ENCODE data around the gene TATDN2.
"Not testable (repeated sequence)": the region's sequence is repeated elsewhere in the genome, so short reads cannot be mapped to it uniquely, and the experiment has no call there.

The TATDN2 gene

GRCh38 chr3:10289787-10290355, 41.6 kb downstream of the TATDN2 start:
- in situ Hi-C loops (cut with MboI; ENCODE audit: low sequenced_read_pairs), result no loop called here

- in situ Hi-C loops (cut with MboI; ENCODE audit: low sequenced_read_pairs), result no loop called here
These were observed 42.4 kb downstream of the TATDN2 start for GRCh38 chr3:10290481-10291176.

DNA sequence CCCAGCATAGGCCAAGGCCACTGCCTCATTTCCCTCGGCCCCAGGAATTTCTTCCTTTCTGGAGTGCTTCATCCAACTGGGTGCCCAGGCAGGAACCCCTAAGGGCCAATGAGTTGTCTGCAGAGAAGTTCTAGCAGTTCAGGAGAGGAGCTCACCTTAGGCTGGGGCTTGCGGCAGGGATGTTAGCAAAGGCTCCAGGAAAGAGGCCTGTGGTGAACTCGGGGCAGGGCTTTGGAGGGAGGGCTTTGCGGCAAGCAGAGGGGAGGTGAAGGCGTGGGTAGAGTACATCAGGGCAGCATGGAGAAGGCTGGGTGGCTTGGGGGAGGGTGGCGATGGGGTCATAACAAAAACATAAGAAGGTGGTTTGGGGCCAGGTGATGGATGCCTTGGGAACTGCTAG, 43.4 kb downstream of the TATDN2 start:
- in situ Hi-C loops (cut with MboI; ENCODE audit: low sequenced_read_pairs), result no loop called here

DNA sequence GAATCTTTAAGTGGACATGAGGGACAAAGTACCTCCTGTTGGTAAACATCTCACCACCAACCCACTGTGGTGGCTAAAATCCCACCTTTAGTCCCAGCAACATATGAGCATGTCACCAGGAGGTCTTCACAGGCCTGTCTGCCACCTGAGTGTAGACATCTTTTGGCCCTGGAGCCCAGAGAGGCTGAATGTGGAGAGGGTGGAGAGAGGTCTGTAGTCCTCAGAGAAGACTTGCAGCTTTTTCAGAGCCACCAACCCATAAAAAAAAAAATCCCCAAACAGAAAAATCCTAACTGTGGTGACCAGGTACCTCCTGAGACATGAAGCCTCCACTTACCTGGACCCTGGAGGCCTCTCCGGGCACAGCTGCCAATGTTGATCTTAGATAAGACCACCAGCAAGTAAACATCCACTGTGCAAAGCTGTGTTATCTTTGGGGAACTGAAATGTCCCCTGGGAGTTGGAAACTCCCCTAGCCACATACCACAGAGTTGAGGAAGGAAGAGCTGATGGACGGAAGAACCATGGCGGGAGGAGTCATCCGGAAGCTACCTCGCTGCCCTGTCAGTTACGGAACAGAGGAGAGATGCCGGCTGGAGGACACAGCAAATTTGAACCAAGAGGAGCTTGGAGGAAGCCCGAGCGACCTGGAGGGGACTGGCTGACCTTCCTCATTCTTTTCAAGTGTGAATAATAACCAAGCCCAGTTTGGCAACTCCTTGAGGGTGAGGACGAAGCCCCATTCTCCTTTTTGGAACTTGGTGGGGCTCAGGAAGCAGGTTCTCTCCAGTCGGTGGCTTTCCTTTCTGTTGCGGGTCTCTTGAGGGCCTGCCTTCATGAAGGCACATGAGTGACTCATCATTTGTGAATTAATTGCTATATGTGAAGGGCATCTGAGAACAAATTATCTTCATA, 44.5 kb downstream of the TATDN2 start, which contains the start of gene GHRL:
Gene GHRL (minus strand): TSS at position 443 of the 915 bp plus-strand sequence. CDS start 2,767 bp downstream, outside the sequence.
- in situ Hi-C loops (cut with MboI; ENCODE audit: low sequenced_read_pairs), result no loop called here

DNA sequence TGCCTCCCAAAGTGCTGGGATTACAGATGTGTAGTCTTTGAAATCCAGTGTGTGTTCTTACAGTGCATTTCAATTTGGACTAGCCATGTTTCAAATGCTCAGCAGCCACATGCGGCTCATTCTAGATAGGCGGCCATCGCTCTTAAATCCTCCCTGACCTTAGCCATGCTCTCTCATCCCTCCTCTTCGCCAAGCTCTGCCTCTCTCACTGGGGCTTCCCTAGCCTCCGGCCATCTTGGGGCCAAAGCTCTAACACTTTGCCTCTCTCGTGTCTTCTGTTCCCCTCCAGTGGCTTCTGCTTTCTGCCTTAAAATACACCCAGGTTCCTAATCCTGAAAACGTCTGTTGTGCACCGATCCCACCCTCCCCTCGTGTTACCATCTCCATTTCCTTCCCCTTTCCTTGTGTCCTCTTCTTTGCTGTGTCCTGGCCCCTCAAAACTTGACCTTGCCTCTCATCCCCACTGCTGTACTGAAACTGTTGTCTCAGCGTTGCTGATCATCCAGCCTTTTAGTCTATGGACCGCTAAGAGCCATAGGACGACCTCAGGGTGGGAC, 45.8 kb downstream of the TATDN2 start:
- in situ Hi-C loops (cut with MboI; ENCODE audit: low sequenced_read_pairs), result no loop called here

DNA sequence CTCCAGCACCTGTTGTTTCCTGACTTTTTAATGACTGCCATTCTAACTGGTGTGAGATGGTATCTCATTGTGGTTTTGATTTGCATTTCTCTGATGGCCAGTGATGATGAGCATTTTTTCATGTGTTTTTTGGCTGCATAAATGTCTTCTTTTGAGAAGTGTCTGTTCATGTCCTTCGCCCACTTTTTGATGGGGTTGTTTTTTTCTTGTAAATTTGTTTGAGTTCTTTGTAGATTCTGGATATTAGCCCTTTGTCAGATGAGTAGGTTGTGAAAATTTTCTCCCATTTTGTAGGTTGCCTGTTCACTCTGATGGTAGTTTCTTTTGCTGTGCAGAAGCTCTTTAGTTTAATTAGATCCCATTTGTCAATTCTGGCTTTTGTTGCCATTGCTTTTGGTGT, 49.8 kb downstream of the TATDN2 start:
- in situ Hi-C loops (cut with MboI; ENCODE audit: low sequenced_read_pairs), result not testable (repeated sequence)

DNA sequence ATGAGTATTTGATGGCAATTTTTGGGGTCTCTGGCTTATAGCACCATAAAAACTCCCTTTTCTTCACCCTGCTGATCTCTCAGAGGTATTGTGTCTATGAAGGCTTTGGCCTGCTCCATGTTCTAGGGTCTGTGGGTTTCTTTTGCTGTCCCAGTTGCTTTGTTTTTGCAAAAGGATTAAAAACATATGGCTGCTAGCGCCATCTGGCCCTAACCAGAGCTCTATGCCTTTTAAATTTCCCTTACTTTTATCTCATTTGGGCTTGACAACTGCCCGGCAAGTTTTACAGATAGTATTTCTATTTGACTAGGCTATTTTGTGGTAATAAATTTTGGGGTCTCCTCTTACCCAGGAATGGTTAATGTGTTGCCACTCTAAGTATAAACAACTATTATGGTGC, 50.9 kb downstream of the TATDN2 start:
- in situ Hi-C loops (cut with MboI; ENCODE audit: low sequenced_read_pairs), result no loop called here

GRCh38 chr3:10299679-10300078, 51.4 kb downstream of the TATDN2 start:
- in situ Hi-C loops (cut with MboI; ENCODE audit: low sequenced_read_pairs), result no loop called here

DNA sequence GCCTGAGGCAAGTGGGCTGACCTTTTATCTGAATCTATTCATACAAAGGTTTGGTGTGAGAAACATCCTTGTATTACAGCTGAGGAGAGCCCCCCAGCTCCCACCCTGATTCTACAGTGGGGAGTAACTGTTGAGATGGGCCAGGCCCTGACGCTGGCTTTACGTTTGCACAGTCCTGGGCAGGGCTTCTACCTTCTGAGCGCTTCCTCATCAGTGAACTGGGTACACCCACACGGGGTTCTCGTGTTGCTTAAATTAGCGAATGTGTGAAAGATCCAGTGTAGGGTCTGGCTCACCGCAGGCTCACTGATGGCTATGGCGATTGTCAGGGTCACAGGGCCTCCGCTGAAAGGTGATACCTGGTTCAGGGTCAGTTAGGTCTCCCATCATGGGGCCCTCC, 51.8 kb downstream of the TATDN2 start:
- in situ Hi-C loops (cut with MboI; ENCODE audit: low sequenced_read_pairs), result no loop called here

DNA sequence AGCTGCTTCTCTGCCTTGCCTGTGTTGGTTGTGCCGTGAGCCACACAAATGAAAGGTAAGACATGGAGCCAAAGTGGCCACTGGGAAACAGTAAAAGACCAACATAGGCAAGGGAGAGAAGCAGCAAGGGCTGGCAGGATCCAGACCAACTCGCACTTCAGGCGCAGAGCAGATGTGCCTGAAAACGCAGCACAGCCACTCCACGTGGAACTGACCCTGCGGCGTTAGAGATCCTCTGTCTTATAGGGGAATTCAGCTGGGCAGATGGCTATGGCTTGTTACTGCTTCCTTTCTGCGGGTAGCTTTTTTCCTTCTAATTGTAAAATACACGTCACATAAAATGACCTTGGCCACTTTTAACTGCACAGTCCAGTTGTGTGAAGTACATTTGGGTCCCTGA, 54.8 kb downstream of the TATDN2 start:
- in situ Hi-C loops (cut with MboI; ENCODE audit: low sequenced_read_pairs), result no loop called here

DNA sequence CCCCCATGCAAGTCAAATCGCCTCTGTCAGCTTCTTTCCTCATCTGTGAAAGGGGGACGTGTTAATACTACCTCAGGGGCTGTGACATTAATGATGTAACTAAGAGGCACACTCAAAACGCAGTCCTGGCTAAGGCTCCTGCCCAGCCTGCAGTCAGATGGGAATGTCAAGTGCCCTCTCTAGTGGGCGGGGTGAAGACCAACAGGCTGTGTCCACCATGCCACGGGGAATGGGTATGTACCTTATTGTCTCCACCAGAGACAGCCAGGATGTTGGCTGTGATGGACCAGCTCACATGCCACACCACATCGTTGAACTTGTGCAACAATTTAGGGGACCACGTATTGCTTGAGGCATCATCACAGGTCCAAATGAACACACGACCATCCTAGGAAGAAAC, 55.5 kb downstream of the TATDN2 start:
- in situ Hi-C loops (cut with MboI; ENCODE audit: low sequenced_read_pairs), result no loop called here

DNA sequence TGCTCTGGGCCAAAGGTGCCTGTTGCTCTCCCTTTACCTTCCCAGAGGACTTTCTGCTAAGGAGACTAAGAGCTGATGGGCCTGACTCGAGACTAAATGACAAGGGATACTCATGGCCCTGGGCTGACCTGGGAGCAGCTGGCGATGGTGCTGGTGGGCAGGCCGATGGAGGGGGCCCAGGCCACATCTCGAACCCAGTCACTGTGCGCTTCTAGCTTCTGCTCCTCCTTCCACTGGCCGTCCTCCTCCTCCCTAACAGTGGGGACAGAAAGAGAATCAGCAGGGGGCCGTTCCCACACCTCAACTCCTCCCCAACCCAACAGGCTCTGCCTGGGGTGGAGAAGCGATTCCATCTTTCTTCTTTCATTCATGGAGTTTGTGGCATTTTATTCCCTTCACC, 56.6 kb downstream of the TATDN2 start:
- in situ Hi-C loops (cut with MboI; ENCODE audit: low sequenced_read_pairs), result no loop called here

GRCh38 chr3:10305331-10305902, 57.2 kb downstream of the TATDN2 start:
- in situ Hi-C loops (cut with MboI; ENCODE audit: low sequenced_read_pairs), result no loop called here

- in situ Hi-C loops (cut with MboI; ENCODE audit: low sequenced_read_pairs), result no loop called here
These were observed 57.9 kb downstream of the TATDN2 start for GRCh38 chr3:10306156-10306555.

DNA sequence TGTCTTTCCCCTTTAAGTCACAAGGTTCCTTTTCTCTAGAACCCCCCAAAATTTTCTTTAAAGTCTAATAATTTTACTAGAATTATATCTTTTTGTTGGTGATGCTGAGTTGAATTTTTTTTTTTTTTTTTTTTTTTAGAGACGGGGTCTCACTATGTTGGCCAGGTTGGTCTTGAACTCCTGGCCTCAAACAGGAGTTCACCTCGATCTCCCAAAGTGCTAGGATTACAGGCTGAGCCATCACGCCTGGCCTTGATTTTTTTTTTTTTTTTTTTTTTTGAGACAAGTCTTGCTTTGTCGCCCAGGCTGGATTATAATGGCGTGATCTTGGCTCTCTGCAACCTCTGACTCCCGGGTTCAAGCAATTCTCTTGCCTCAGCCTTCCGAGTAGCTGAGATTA, 60.4 kb downstream of the TATDN2 start:
- in situ Hi-C loops (cut with MboI; ENCODE audit: low sequenced_read_pairs), result no loop called here

DNA sequence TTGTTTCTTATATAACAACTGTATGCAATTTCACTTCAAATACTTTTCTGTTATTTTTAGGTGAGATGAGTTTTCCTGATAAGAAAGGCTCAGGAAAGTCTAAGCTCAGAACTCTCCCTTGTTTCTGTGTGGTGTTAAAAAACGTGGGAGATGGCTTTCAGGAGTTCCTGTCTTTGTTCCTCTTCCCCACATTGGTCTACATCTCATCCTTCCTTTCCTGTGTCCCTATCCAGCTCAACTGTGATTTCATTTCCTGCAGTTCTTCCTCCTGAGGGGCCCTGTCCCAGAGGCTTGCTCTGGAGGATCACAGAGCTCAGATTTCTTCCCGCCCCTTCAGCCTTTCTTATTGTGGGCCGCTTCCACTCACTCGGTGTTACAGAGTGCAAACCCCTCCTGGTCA, 61.5 kb downstream of the TATDN2 start:
- in situ Hi-C loops (cut with MboI; ENCODE audit: low sequenced_read_pairs), result no loop called here

DNA sequence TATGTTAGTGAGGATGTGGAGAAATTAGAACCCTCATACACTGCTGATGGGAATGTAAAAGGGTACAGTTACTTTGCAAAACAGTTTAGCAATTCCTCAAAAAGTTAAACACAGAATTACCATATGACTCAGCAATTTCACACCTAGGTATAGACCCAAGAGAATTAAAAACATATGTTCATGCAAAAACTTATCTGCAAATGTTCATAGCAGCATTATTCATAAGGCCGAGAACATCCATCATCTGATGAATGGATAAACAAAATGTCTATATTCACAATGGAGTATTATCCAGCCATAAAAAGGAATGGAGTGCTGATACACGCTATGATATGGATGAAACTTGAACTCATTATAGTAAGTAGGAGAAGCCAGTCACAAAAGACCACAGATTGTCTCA, 62.3 kb downstream of the TATDN2 start:
- in situ Hi-C loops (cut with MboI; ENCODE audit: low sequenced_read_pairs), result no loop called here

- in situ Hi-C loops (cut with MboI; ENCODE audit: low sequenced_read_pairs), result no loop called here
These were observed 63.5 kb downstream of the TATDN2 start for GRCh38 chr3:10311710-10312109.

GRCh38 chr3:10312391-10312790, 64.1 kb downstream of the TATDN2 start:
- in situ Hi-C loops (cut with MboI; ENCODE audit: low sequenced_read_pairs), result no loop called here

DNA sequence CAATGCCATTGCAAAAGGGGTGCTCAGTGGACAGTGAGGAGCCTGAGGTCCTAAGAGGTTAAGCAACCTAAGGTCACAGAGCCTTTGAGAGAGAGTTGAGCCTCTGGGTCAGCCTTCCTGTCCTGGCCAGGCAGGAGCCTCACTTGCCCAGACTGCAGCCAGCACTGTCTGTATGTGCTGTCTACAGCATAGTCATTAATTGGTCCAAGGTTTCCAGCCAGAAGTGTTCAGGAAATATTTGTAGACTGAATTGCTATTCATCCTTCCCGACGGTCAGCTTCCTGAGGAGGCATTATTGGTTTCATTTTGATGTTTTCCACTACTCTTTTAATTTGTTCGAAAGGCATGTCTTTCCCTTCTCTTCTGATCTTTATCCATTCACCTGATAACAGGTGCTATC, 64.6 kb downstream of the TATDN2 start:
- in situ Hi-C loops (cut with MboI; ENCODE audit: low sequenced_read_pairs), result no loop called here

DNA sequence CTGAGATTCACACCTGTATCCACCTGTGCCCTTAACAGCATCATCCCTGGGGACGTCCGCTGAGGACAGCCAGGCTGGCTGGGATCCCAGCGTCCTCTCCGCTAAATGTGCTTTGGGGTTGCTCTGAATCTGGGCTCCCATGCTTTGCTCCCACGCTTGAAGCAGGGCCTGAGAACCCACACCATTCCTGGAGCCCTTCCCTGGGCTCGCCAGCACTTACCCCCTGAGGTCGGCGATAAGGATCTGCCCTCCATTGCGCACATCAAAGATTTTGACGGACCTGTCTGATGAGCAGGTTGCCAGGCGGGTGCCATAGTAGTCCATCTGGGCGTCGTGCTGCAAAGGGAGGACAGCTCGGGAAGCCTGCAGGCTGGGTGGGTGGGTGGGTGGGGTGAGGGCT, 66.8 kb downstream of the TATDN2 start:
- in situ Hi-C loops (cut with MboI; ENCODE audit: low sequenced_read_pairs), result no loop called here

Data from hTERT RPE-1 (cell line).